HL-60/S4 (cell line): ENCODE data around the gene ZNF513.

Experiments used
- in situ Hi-C: fragments of 300-500 bp; cut with MboI; formaldehyde crosslinking; loops from 2 replicates; pipeline ENCODE4 v1.14.3; 2022; ENCODE audit warnings: low sequenced_read_pairs

ZNF513 gene

DNA sequence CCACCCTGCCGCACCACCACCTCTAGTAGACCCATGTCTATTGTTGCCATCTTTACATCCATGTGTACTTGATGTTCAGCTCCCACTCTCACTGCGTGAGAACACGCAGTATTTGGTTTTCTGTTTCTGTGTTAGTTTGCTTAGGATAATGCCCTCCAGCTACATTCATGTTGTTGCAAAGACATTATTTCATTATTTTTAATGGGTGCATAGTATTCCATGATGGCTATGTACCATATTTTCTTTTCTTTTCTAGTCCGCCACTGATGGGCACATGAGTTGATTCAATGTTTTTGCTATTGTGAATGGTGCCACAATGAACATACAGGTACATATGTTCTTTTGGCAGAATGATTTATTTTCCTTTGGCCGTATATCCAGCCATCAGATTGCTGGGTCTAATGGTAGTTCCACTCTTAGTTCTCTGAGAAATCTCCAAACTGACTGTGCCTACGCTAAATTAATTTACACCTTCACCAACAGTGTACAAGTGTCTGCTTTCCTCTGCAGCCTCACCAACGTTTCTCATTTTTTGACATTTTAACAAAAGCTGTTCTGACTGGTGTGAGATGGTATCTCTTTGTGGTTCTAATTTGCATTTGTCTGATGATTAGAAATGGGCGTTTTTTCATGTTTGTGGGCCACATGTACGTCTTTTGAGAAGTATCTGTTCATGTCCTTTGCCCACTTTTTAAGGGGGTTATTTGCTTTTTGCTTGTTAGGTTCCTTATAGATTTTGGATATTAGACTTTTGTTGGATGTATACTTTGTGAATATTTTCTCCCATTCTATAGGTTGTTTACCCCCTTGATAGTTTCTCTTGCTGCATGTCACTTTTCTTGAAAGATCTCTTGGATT is 10.5 kb upstream of the ZNF513 start:
- in situ Hi-C loops: no loop called here

- in situ Hi-C loops: no loop called here
Measured at GRCh38 chr2:27381577-27382181, 1.1 kb upstream of the ZNF513 start.

- in situ Hi-C loops: no loop called here
Measured at GRCh38 chr2:27379836-27380625, 503 bp downstream of the ZNF513 start.

- in situ Hi-C loops: no loop called here
Measured at GRCh38 chr2:27379383-27379835, 1.1 kb downstream of the ZNF513 start.

GRCh38 chr2:27378809-27379290 is 1.7 kb downstream of the ZNF513 start:
- in situ Hi-C loops: no loop called here

- in situ Hi-C loops: no loop called here
Measured at GRCh38 chr2:27378096-27378808, 2.3 kb downstream of the ZNF513 start.

DNA sequence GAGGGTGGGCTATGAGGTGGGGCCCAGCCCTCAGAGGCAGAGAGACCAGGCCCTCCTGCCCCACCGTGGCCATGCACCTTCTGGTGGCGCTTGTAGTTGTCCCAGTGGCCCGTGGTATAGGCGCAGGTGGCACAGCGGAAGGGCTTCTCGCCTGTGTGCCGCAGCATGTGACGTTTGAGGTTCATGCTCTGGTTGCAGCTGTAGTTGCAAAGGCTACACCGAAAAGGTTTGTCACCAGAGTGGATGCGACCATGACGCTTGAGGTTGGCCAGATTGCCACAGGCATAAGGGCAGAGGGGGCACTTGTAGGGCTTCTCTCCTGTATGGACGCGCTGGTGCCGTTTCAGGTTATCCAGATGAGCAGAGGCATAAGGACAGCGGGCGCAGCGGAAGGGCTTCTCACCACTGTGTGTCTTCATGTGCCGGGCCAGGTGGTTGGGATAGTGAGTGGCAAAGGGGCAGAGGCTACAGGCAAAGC is 2.9 kb downstream of the ZNF513 start:
- in situ Hi-C loops: no loop called here

- in situ Hi-C loops: no loop called here
Measured at GRCh38 chr2:27376866-27377617, 3.5 kb downstream of the ZNF513 start.

- in situ Hi-C loops: no loop called here
Measured at GRCh38 chr2:27376151-27376865, 4.2 kb downstream of the ZNF513 start.

- in situ Hi-C loops: no loop called here
Measured at GRCh38 chr2:27375513-27376099, 4.9 kb downstream of the ZNF513 start.

GRCh38 chr2:27373567-27373966 is 7.0 kb downstream of the ZNF513 start:
- in situ Hi-C loops: no loop called here

- in situ Hi-C loops: no loop called here
Measured at GRCh38 chr2:27372937-27373336, 7.6 kb downstream of the ZNF513 start.

DNA sequence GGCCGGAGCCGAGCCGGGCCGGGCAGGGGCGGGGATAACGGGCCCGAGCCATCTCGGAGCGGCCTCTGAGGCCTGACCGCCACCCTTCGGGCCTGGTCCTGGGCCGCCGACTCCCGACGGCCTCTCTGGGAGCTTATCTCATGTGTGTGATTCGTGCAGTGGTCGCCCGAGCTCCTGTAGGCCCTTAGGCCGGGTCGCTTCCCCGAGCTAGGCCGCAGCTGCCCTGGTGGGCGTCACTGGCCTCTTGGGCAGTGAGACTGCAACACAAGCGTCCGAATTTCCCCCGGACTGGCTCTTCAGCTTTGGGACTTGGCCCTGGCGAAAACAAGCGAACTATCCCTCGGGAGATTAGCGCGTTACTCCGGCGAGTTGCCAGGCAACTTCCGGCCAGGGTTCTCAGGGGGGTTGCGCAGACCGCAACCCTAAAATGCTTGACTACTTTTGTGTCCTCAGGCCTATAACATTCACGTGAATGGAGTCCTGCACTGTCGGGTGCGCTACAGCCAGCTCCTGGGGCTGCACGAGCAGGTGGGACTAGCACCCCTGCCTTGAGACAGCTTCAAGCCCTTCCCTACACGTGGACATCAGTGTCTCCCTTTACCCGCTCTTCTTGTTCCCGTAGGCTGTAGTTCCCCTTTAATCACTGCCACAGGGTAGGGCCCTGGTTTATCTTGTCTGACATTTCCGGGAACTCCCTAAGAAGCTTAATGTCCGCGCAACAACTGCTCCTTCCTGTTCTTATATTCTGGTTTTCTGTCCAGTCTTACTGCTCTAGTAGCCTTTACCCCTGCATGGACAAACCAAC is 9.5 kb downstream of the ZNF513 start:
- in situ Hi-C loops: no loop called here

DNA sequence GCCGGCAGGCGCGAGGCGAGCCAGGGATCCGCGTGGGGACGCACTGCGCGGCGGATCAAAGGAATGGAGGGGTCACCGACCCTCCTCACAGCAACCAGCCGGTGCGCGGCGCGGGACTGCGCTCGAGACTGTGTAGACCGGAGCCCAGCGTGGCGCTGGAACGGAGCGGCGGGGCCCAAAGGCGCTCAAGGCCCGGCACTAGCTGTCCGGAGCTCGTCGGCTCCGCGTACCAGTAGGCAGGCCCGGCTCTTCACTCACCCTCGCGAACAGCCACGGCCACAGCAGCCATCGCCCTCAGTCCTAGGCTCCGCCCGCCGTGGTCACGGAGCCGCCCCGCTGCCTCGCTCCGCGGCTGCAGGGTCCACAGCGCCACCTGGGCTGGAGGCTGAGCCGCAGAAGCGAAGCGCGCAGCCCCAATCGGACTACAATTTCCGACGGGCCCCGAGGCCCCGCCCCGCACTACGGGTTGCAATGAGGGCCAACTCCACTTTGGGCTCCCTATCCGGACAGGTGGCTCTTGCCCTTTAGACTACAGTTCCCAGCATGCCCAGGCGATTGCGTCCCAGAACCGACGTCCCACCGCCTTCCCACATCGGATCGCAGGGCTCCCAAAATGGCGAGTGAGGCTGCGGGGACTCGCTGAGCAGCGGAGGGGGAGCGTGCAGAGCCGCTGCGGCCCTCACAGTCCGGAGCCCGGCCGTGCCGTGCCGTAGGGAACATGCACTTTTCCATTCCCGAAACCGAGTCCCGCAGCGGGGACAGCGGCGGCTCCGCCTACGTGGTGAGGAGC is 10.3 kb downstream of the ZNF513 start, which contains the start of the genes EIF2B4 and SNX17:
Gene EIF2B4 (minus strand): TSS at position 313 of the 790 bp plus-strand sequence. CDS start 24 bp downstream, at position 289.
Gene SNX17 (plus strand): TSS at position 591 of the 790 bp plus-strand sequence. CDS start 128 bp downstream, at position 719.
- in situ Hi-C loops: no loop called here

DNA sequence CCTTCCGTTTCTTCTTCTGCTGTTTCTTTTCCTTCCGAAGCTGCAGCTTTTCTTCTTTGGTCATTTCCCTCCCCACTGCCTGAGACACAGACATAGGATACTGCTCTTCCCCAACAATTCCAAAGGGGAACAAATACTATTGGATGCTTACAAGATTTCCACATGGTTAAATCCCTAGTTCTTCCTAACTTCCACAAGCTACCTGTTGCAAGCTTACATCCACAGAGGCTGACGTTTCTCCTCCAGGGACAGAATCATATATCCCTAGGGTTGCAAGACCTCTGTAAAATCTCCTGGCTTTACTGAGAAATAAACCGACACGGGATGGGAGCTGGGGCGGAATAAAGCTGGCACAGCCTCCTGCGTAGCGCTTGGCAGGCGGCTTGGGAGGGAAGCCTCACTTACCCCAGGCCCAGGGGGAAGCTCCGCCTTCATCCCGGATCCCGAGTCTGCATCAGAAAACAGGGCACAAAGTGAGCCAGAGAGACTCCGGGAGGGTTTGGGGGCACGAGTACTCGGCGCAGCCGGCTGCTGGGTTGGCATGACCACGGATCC is 11.0 kb downstream of the ZNF513 start:
- in situ Hi-C loops: no loop called here

DNA sequence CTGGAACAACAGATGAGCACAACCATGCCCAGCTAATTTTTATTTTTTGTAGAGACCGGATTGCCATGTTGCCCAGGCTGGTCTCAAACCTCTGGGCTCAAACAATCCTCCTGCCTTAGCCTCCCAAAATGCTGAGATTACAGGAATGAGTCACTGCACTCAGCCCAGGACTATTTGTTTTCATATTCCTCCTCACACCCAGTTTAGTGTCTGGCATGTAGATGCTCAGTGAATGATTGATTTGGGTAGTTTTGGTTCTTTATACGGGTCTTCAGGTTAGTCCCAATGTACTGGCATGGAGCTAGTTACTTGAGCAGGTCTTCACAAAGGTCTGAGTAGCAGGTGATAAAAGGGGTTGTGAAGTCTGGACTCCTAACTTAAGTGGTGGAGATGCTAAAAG is 16.6 kb downstream of the ZNF513 start:
- in situ Hi-C loops: no loop called here
